ENCODE results near the gene COL8A1.

COL8A1 gene

DNA sequence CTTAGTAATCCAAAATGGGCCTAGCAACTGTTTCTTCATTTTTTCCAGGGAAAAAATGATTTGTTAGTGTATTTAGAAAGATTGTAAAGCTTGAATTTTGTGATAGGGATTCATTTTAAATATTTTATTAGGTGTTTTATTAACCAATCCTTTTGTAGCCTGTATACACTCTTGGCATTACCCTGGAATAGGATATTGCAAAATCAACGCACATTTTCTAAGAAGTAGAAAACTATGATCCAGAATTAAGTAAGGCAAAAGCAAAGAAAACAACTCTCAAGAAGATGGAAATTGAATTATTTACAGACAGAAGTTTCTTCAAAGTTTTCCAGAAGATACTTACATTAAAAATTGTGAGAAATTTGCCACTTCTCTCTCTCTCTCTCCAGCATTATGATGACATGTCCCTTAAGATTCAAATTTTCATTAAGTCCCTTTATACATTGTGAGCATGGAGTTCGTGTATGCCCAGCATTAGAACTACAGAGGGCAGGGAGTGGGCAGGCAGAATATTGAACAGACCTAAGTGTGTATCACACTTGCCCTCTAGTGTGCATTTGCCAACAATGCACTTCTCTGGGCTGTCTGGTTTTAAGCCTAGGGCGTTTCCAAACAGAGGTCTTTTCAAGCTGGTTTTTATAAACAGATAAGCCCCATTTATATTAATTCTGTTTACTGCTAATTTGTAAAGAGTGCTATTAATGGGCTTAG lies 150.8 kb downstream of the COL8A1 start:
- no peaks in the 10 kb centered on the region for H3K36me3 ChIP-seq (ENCODE audit: control insufficient read depth, insufficient read depth, low read length)
- H3K9ac ChIP-seq (ENCODE audit: low read depth, low read length), result no peak overlapping the region
- no peak overlapping the region for H3K4me3 ChIP-seq (ENCODE audit: low read depth, low read length)
- H3K27me3 ChIP-seq (ENCODE audit: control insufficient read depth, insufficient read depth, low read length), result no peaks in the 10 kb centered on the region
- no peaks in the 10 kb centered on the region for H3K4me1 ChIP-seq (ENCODE audit: control insufficient read depth, insufficient read depth, low read length)
- no peaks in the 10 kb centered on the region for H3K9me3 ChIP-seq (ENCODE audit: control insufficient read depth, insufficient read depth, low read length)

DNA sequence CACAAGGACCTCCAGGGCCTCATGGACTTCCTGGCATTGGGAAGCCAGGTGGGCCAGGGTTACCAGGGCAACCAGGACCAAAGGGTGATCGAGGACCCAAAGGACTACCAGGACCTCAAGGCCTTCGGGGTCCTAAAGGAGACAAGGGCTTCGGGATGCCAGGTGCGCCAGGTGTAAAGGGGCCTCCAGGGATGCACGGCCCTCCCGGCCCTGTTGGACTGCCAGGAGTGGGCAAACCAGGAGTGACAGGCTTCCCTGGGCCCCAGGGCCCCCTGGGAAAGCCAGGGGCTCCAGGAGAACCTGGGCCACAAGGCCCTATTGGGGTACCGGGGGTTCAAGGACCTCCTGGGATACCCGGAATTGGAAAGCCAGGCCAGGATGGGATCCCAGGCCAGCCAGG lies 156.1 kb downstream of the COL8A1 start:
- H3K4me3 ChIP-seq (ENCODE audit: low read depth, low read length), result no peak overlapping the region
- H3K9ac ChIP-seq (ENCODE audit: low read depth, low read length), result no peak overlapping the region
- no peaks in the 10 kb centered on the region for H3K9me3 ChIP-seq (ENCODE audit: control insufficient read depth, insufficient read depth, low read length)
- H3K36me3 ChIP-seq (ENCODE audit: control insufficient read depth, insufficient read depth, low read length), result no peaks in the 10 kb centered on the region
- no peaks in the 10 kb centered on the region for H3K27me3 ChIP-seq (ENCODE audit: control insufficient read depth, insufficient read depth, low read length)
- no peaks in the 10 kb centered on the region for H3K4me1 ChIP-seq (ENCODE audit: control insufficient read depth, insufficient read depth, low read length)

DNA sequence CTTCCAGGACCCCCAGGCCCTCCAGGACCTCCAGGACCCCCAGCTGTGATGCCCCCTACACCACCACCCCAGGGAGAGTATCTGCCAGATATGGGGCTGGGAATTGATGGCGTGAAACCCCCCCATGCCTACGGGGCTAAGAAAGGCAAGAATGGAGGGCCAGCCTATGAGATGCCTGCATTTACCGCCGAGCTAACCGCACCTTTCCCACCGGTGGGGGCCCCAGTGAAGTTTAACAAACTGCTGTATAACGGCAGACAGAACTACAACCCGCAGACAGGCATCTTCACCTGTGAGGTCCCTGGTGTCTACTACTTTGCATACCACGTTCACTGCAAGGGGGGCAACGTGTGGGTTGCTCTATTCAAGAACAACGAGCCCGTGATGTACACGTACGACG lies 157.2 kb downstream of the COL8A1 start:
- Histone ChIP-seq H3K4me3 (ENCODE audit: low read depth, low read length) (no peak overlapping the region), H3K4me1 (ENCODE audit: control insufficient read depth, insufficient read depth, low read length) (no peaks in the 10 kb centered on the region), H3K9me3 (ENCODE audit: control insufficient read depth, insufficient read depth, low read length) (no peaks in the 10 kb centered on the region), H3K36me3 (ENCODE audit: control insufficient read depth, insufficient read depth, low read length) (no peaks in the 10 kb centered on the region), H3K27me3 (ENCODE audit: control insufficient read depth, insufficient read depth, low read length) (no peaks in the 10 kb centered on the region), H3K9ac (ENCODE audit: low read depth, low read length) (no peak overlapping the region)

DNA sequence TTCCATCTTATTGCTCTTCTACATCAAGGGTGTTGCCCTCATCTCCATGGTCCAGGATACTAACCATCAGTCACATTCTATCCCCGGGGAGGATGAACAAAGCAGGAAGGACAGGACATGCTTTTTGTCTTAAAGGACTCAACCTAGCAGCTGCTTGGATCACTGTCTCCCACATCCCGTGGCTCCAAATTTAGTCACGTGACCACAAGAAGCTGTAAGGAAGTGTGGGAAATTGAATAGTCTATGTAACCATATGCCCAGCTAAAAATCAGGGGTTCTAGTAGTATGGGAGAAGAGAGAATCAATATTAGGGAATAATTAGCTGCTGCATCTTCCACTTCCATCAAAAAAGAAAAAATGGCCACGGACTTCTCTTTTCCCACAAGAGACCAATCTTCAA lies 161.0 kb downstream of the COL8A1 start:
- Histone ChIP-seq H3K9me3 (ENCODE audit: control insufficient read depth, insufficient read depth, low read length) (peaks cover 6% of the 10 kb centered on the region), H3K27me3 (ENCODE audit: control insufficient read depth, insufficient read depth, low read length) (no peaks in the 10 kb centered on the region), H3K4me1 (ENCODE audit: control insufficient read depth, insufficient read depth, low read length) (no peaks in the 10 kb centered on the region), H3K9ac (ENCODE audit: low read depth, low read length) (no peak overlapping the region), H3K4me3 (ENCODE audit: low read depth, low read length) (no peak overlapping the region), H3K36me3 (ENCODE audit: control insufficient read depth, insufficient read depth, low read length) (no peaks in the 10 kb centered on the region)

DNA sequence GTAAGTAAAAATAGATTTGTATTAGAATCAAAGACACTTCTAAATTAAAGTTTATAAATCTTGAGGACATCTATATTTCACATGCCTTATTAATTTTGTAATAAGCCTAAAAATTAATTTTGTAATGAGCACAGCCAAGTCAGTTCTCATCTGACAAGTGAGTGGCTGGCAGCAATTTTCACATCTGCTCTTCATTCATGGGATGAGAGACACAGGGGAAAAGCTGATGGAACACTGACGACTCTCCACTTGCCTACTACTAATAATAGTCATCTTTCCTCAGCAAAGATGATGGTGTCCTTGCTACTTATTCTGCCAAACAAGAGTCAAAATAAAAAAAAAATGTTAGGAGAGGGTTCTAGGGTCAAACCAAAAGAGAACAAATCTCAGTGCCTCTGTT lies 164.9 kb downstream of the COL8A1 start:
- peaks cover 25% of the 10 kb centered on the region for H3K9me3 ChIP-seq (ENCODE audit: control insufficient read depth, insufficient read depth, low read length)
- H3K9ac ChIP-seq (ENCODE audit: low read depth, low read length), result no peak overlapping the region
- H3K4me1 ChIP-seq (ENCODE audit: control insufficient read depth, insufficient read depth, low read length), result no peaks in the 10 kb centered on the region
- H3K36me3 ChIP-seq (ENCODE audit: control insufficient read depth, insufficient read depth, low read length), result no peaks in the 10 kb centered on the region
- no peak overlapping the region for H3K4me3 ChIP-seq (ENCODE audit: low read depth, low read length)
- no peaks in the 10 kb centered on the region for H3K27me3 ChIP-seq (ENCODE audit: control insufficient read depth, insufficient read depth, low read length)

DNA sequence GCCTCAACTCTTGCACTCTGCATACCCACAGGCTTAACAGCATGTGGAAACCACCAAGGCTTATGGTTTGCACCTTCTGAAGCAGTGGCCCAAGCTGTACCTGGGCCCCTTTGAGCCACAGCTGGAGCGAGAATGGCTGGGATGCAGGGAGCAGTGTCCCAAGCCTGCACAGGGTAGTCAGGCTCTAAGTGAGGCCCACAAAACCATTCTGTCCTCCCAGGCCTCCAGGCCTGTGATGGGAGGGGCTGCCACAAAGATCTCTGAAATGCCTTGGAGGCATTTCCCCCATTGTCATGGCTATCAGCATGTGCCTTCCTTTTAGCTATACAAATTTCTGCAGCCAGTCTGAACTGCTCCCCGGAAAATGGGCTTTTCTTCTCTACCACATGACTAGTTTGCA lies 166.8 kb downstream of the COL8A1 start:
- H3K9ac ChIP-seq (ENCODE audit: low read depth, low read length), result no peak overlapping the region
- no peak overlapping the region for H3K4me3 ChIP-seq (ENCODE audit: low read depth, low read length)
- H3K9me3 ChIP-seq (ENCODE audit: control insufficient read depth, insufficient read depth, low read length), result peaks cover 25% of the 10 kb centered on the region
- no peaks in the 10 kb centered on the region for H3K4me1 ChIP-seq (ENCODE audit: control insufficient read depth, insufficient read depth, low read length)
- no peaks in the 10 kb centered on the region for H3K36me3 ChIP-seq (ENCODE audit: control insufficient read depth, insufficient read depth, low read length)
- no peaks in the 10 kb centered on the region for H3K27me3 ChIP-seq (ENCODE audit: control insufficient read depth, insufficient read depth, low read length)

DNA sequence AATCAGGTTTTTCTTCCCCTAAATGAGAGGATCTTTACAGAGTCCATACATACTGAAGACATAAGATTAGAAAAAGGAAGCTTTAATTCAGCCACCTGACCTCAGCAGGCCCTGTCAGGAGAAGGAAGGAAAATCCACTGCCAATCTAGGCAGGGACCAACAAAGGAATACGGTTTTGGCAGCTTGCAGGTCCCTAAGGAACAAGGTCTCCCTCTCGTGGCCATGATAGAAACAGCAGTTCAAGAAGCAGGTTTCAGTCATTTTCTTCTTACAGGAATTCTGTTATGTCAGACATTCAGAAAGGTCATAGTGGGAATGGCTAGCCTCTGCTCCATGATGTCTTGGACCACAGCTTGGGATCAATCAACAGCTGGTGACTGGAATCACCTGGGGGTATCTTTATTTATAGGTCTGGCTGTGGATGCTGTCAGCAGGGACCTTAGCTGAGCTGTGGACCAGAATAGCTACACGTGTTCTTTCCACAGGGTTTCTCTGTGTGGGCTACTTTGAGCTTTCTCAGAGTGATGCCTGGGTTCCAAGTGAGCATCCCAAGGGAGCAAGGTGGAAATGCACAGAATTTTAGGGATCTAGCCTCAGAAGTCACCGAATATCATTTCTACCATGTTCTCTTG lies 169.9 kb downstream of the COL8A1 start:
- Histone ChIP-seq H3K36me3 (ENCODE audit: control insufficient read depth, insufficient read depth, low read length) (no peaks in the 10 kb centered on the region), H3K27me3 (ENCODE audit: control insufficient read depth, insufficient read depth, low read length) (no peaks in the 10 kb centered on the region)

DNA sequence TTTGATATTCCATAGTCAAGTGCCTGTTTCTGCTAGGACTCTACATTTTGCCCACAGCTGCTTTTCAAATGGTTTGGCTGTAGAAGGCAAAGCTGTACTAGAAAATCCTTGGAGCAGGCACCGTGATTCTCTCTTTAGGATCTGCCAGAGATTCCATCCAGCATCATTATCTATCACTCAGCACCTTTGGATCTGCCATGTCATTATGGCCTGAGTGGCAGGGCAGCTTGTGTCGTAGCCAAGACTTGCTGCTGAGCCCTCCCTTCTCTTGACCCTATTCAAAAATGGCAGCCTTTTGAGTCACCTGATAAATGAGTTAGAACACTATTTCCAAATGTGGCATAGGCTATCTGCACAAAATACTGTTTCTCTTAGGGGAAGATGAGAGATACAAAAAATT lies 171.2 kb downstream of the COL8A1 start:
- H3K36me3 ChIP-seq (ENCODE audit: control insufficient read depth, insufficient read depth, low read length), result no peaks in the 10 kb centered on the region
- no peaks in the 10 kb centered on the region for H3K4me1 ChIP-seq (ENCODE audit: control insufficient read depth, insufficient read depth, low read length)

More for the DNA sequence above, 169.9 kb downstream of the COL8A1 start:
- no peak overlapping the region for H3K9ac ChIP-seq (ENCODE audit: low read depth, low read length)
- no peak overlapping the region for H3K4me3 ChIP-seq (ENCODE audit: low read depth, low read length)
- H3K9me3 ChIP-seq (ENCODE audit: control insufficient read depth, insufficient read depth, low read length), result peaks cover 25% of the 10 kb centered on the region
- H3K4me1 ChIP-seq (ENCODE audit: control insufficient read depth, insufficient read depth, low read length), result no peaks in the 10 kb centered on the region

DNA sequence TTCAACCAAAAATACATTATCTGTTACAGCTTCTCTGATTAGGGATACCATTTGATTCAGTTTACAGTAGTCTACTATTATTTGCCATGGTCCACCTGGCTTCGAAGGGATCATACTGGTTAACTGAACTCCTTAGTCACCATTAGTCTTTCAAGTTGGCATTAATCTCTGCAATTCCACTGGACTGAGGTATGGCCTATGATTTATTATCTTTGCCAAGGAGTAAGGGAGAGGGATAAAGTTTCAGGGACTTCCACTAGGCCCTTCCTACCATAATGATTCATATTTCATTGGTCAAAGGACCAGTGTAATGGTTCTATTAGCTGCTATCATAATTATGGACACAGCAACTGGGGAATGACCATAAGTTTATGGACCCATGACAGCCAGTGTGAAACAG lies 172.0 kb downstream of the COL8A1 start:
- Histone ChIP-seq H3K4me1 (ENCODE audit: control insufficient read depth, insufficient read depth, low read length) (no peaks in the 10 kb centered on the region), H3K27me3 (ENCODE audit: control insufficient read depth, insufficient read depth, low read length) (no peaks in the 10 kb centered on the region), H3K9ac (ENCODE audit: low read depth, low read length) (no peak overlapping the region), H3K9me3 (ENCODE audit: control insufficient read depth, insufficient read depth, low read length) (peaks cover 10% of the 10 kb centered on the region), H3K36me3 (ENCODE audit: control insufficient read depth, insufficient read depth, low read length) (no peaks in the 10 kb centered on the region), H3K4me3 (ENCODE audit: low read depth, low read length) (no peak overlapping the region)

More for the DNA sequence above, 171.2 kb downstream of the COL8A1 start:
- Histone ChIP-seq H3K27me3 (ENCODE audit: control insufficient read depth, insufficient read depth, low read length) (no peaks in the 10 kb centered on the region), H3K9me3 (ENCODE audit: control insufficient read depth, insufficient read depth, low read length) (peaks cover 18% of the 10 kb centered on the region), H3K9ac (ENCODE audit: low read depth, low read length) (no peak overlapping the region), H3K4me3 (ENCODE audit: low read depth, low read length) (no peak overlapping the region)

DNA sequence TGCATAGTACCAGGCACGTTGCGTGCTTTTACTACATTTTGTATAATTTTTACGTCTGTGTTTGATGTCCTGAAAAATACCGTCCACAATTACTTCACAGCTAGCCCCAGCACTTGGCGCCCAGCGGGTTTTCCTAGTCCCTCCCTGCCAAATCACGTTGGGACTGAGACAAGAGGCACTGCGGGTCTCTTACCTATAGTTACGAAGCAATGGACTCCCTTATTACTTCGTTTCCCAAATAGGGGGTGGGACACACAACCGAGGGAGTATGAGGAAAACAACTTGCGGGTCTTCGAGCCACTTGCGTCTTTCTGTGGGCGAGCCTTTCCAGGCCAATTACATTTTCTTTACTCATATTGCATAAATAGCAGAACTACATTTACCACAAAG lies 178.6 kb downstream of the COL8A1 start:
- H3K4me3 ChIP-seq (ENCODE audit: low read depth, low read length), result peak overlapping the region; percentile 76
- no peaks in the 10 kb centered on the region for H3K27me3 ChIP-seq (ENCODE audit: control insufficient read depth, insufficient read depth, low read length)
- no peaks in the 10 kb centered on the region for H3K36me3 ChIP-seq (ENCODE audit: control insufficient read depth, insufficient read depth, low read length)
- no peaks in the 10 kb centered on the region for H3K9me3 ChIP-seq (ENCODE audit: control insufficient read depth, insufficient read depth, low read length)
- peaks cover 5% of the 10 kb centered on the region for H3K4me1 ChIP-seq (ENCODE audit: control insufficient read depth, insufficient read depth, low read length)
- H3K9ac ChIP-seq (ENCODE audit: low read depth, low read length), result peak overlapping the region; percentile 48

DNA sequence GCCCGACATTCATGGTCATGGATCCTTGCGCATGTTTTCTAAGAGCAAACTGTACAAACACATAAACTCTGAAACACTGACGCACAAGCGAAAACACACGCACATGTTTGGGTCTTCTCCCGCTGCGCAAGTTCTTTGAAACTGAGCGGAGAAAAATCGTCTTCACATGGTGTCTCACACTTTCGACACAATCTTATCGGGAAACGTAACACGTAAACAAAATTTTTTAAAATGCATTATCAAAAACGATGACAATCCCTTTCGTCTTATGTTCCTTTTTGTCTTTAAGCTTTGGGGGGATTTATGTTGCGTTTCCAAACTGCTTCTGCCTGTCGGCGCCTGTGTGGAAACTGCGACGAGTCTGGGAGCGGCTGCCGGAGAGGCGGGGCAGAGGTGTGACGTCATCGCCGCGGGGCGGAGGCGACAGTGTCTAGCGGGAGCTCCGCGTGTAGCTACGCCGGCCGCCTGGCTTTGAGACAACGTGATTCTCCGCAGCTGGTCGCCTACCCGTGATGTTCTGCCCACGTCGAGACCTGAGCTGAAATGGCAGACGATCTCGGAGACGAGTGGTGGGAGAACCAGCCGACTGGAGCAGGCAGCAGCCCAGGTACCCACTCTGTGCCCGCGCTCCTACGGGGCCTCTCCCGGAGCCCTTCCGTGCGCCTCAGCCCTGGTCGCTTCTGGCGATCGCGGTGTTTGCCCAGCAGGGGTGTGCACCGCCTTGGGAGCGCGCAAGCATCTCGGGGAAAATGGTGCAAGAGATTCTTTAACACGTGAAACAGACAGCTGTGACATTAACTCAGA lies 179.2 kb downstream of the COL8A1 start, which contains the start of gene CMSS1:
CMSS1 (plus strand) TSS at position 426 of the 804 bp plus-strand sequence.
- Histone ChIP-seq H3K27me3 (ENCODE audit: control insufficient read depth, insufficient read depth, low read length) (no peaks in the 10 kb centered on the region), H3K36me3 (ENCODE audit: control insufficient read depth, insufficient read depth, low read length) (no peaks in the 10 kb centered on the region), H3K4me1 (ENCODE audit: control insufficient read depth, insufficient read depth, low read length) (peaks cover 5% of the 10 kb centered on the region), H3K9me3 (ENCODE audit: control insufficient read depth, insufficient read depth, low read length) (no peaks in the 10 kb centered on the region), H3K9ac (ENCODE audit: low read depth, low read length) (peak within 1 kb of the TSS; percentile 48), H3K4me3 (ENCODE audit: low read depth, low read length) (peak within 1 kb of the TSS; percentile 76)

Measured in iPS-15b (cell line).